ENCODE results near the gene PIGU. TPM values are rescaled to one million over a fixed set of nuclear protein-coding genes. Genes with fewer than 3 reads are reported as not detected.
A peak's percentile ranks its signal among the peaks of the same experiment; 100 is the strongest.

The PIGU gene
- polyA plus RNA-seq, 1 experiment: 35.2 TPM

GRCh38 chr20:34539756-34540155 is 137.1 kb downstream of the PIGU start:
- POLR2A ChIA-PET: no interaction called here
- no peaks in the 10 kb centered on the region for H3K27me3 ChIP-seq (ENCODE audit: control insufficient read depth, insufficient read depth, low read length)
- TF ChIP-seq, protein P1, sequence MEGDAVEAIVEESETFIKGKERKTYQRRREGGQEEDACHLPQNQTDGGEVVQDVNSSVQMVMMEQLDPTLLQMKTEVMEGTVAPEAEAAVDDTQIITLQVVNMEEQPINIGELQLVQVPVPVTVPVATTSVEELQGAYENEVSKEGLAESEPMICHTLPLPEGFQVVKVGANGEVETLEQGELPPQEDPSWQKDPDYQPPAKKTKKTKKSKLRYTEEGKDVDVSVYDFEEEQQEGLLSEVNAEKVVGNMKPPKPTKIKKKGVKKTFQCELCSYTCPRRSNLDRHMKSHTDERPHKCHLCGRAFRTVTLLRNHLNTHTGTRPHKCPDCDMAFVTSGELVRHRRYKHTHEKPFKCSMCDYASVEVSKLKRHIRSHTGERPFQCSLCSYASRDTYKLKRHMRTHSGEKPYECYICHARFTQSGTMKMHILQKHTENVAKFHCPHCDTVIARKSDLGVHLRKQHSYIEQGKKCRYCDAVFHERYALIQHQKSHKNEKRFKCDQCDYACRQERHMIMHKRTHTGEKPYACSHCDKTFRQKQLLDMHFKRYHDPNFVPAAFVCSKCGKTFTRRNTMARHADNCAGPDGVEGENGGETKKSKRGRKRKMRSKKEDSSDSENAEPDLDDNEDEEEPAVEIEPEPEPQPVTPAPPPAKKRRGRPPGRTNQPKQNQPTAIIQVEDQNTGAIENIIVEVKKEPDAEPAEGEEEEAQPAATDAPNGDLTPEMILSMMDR (IDR thresholded peaks at IDR 0.05; ENCODE audit: insufficient read depth, low read depth, low read length): no peak
- CTCF ChIA-PET: interaction anchor here (1.0 to 4.0 kb wide), 11 partner anchors 8 to 230 kb away, joined by 3 to 23 read pairs (median 6); partner anchors contain the start of gene MAP1LC3A
- no peak for DNase-seq (ENCODE audit: low read depth)
- no peak overlapping the region for H3K4me3 ChIP-seq (ENCODE audit: low read depth, low read length)
- H3K36me3 ChIP-seq (ENCODE audit: control insufficient read depth, insufficient read depth, low read length): peaks cover 37% of the 10 kb centered on the region

DNA sequence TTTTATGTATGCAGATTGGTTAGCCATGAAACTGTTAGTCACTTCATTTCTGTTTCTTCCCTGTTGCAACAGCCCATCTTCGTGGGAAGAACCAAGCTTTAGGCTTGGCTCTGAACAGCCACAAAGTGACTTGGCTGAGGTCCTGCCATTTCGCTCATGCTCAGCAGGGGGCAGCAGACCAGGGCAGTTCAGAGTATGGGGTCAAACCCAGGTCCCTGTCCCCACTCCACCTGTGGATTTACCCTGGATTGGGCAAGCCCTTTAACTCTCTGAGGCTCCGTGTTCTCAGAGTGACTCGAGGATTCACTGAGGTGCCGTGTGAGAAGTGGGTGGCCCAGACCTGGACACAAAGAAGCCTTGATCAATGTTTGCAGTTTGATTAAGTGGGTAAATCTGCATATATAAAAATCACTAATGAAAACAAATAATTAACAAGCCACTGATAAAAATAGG is 138.2 kb downstream of the PIGU start:
- H3K27me3 ChIP-seq (ENCODE audit: control insufficient read depth, insufficient read depth, low read length): no peaks in the 10 kb centered on the region
- CTCF ChIA-PET: interaction anchor here (0.6 to 4.0 kb wide), 23 partner anchors 8 to 348 kb away, joined by 3 to 23 read pairs (median 4); partner anchors contain the start of genes MAP1LC3A and PIGU
- POLR2A ChIA-PET: no interaction called here
- no peak for DNase-seq (ENCODE audit: low read depth)
- H3K36me3 ChIP-seq (ENCODE audit: control insufficient read depth, insufficient read depth, low read length): peaks cover 44% of the 10 kb centered on the region
- TF ChIP-seq, protein P1 (IDR thresholded peaks at IDR 0.05; ENCODE audit: insufficient read depth, low read depth, low read length): peak; percentile 89
- no peak overlapping the region for H3K4me3 ChIP-seq (ENCODE audit: low read depth, low read length)

DNA sequence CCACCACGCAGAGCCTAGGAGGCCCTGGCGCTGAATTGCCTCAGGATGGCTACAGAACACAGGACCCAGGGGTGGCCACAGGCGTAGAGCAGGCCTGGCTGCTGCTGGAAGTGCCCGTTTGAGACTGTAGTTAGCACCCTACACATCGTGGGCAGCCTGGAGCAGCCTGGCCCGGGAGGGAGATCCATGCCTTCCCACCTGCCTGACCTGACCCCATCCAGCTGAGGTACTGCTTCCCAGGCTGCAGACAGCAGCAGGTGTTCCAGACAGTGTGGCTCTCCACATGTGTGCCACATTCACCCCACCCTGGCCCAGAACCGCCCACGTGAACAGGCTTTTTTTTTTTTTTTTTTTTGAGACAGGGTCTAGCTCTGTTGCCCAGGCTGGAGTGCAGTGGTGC is 139.2 kb downstream of the PIGU start:
- CTCF ChIA-PET: interaction anchor here (0.7 to 4.0 kb wide), 12 partner anchors 7 to 296 kb away, joined by 3 to 23 read pairs (median 6); partner anchors contain the start of genes DYNLRB1 and MAP1LC3A
- DNase-seq (ENCODE audit: low read depth): no peak
- H3K4me3 ChIP-seq (ENCODE audit: low read depth, low read length): no peak overlapping the region
- peaks cover 49% of the 10 kb centered on the region for H3K36me3 ChIP-seq (ENCODE audit: control insufficient read depth, insufficient read depth, low read length)
- H3K27me3 ChIP-seq (ENCODE audit: control insufficient read depth, insufficient read depth, low read length): no peaks in the 10 kb centered on the region
- POLR2A ChIA-PET: no interaction called here
- TF ChIP-seq, protein P1 (IDR thresholded peaks at IDR 0.05; ENCODE audit: insufficient read depth, low read depth, low read length): no peak

DNA sequence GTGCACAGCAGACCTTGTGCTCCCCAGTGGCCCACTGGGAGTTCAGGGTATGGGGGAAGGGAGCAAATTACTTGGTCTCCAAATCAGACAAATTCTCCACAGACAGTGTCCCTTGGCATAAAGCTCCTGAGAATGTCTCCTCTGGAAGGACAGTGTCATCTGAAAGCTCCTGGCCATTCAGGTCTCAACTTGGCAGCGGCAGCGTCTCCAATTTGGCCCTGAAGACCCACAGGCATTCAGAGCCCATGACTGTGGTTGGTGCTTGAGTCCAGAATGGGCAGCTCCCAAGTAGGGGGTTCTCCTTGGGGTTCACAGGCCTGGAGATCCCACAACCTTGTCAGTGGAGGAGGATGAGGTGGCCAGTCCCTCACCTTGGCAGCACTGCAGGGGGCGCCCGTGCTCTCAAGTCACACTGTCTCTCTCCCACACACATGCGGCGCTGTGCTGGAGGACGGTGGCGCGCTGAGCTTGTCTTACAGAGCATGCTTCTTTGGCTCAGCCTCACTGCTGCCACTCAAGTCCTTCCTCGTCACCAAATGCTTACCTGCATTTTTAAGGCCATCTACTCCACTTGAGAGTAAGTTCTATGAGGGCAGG is 140.0 kb downstream of the PIGU start:
- TF ChIP-seq, protein P1 (IDR thresholded peaks at IDR 0.05; ENCODE audit: insufficient read depth, low read depth, low read length): peak; percentile 47
- no peak for DNase-seq (ENCODE audit: low read depth)
- Histone ChIP-seq H3K27me3 (ENCODE audit: control insufficient read depth, insufficient read depth, low read length) (no peaks in the 10 kb centered on the region), H3K4me3 (ENCODE audit: low read depth, low read length) (no peak overlapping the region), H3K36me3 (ENCODE audit: control insufficient read depth, insufficient read depth, low read length) (peaks cover 53% of the 10 kb centered on the region)
- POLR2A ChIA-PET: no interaction called here
- CTCF ChIA-PET: interaction anchor here (0.7 to 1.8 kb wide), 3 partner anchors 224 to 297 kb away, joined by 3 to 5 read pairs (median 3); no protein-coding TSS in a partner anchor

- TF ChIP-seq, protein P1 (IDR thresholded peaks at IDR 0.05; ENCODE audit: insufficient read depth, low read depth, low read length): no peak
- Histone ChIP-seq H3K27me3 (ENCODE audit: control insufficient read depth, insufficient read depth, low read length) (no peaks in the 10 kb centered on the region), H3K36me3 (ENCODE audit: control insufficient read depth, insufficient read depth, low read length) (peaks cover 53% of the 10 kb centered on the region), H3K4me3 (ENCODE audit: low read depth, low read length) (no peak overlapping the region)
- ChIA-PET CTCF (interaction anchor here (1.2 to 1.8 kb wide), 2 partner anchors 223 to 225 kb away, joined by 3 to 5 read pairs; no protein-coding TSS in a partner anchor), POLR2A (no interaction called here)
- no peak for DNase-seq (ENCODE audit: low read depth)
Observed at GRCh38 chr20:34535857-34536256, 141.0 kb downstream of the PIGU start.
